ENCODE measurements around the gene PCGF2. TPM values are rescaled to one million over a fixed set of nuclear protein-coding genes. Genes with fewer than 3 reads are reported as not detected.

Gene PCGF2
- total RNA-seq, 1 donor from 2014 or later: 20.8 TPM

- Histone ChIP-seq H3K4me3 (ENCODE audit: low read depth, low read length) (no peak overlapping the region), H3K36me3 (ENCODE audit: control insufficient read depth, insufficient read depth, low read length) (peaks cover 6% of the 10 kb centered on the region), H3K27me3 (ENCODE audit: control insufficient read depth, insufficient read depth, low read length) (no peaks in the 10 kb centered on the region)
- no peak for DNase-seq (ENCODE audit: low read depth)
- no peak for TF ChIP-seq CTCF (IDR thresholded peaks at IDR 0.05; ENCODE audit: insufficient read depth, low read length, poor library complexity, severe bottlenecking)
Observed at GRCh38 chr17:38713456-38714075, 34.6 kb downstream of the PCGF2 start.

- Histone ChIP-seq H3K4me3 (ENCODE audit: low read depth, low read length) (no peak overlapping the region), H3K36me3 (ENCODE audit: control insufficient read depth, insufficient read depth, low read length) (peaks cover 4% of the 10 kb centered on the region), H3K27me3 (ENCODE audit: control insufficient read depth, insufficient read depth, low read length) (no peaks in the 10 kb centered on the region)
- DNase-seq (ENCODE audit: low read depth): no peak
- TF ChIP-seq CTCF (IDR thresholded peaks at IDR 0.05; ENCODE audit: insufficient read depth, low read length, poor library complexity, severe bottlenecking): no peak
Observed at GRCh38 chr17:38712593-38712992, 35.5 kb downstream of the PCGF2 start.

GRCh38 chr17:38711792-38712571 is 36.2 kb downstream of the PCGF2 start:
- H3K27me3 ChIP-seq (ENCODE audit: control insufficient read depth, insufficient read depth, low read length): no peaks in the 10 kb centered on the region
- no peak for TF ChIP-seq CTCF (IDR thresholded peaks at IDR 0.05; ENCODE audit: insufficient read depth, low read length, poor library complexity, severe bottlenecking)
- H3K4me3 ChIP-seq (ENCODE audit: low read depth, low read length): no peak overlapping the region
- peaks cover 5% of the 10 kb centered on the region for H3K36me3 ChIP-seq (ENCODE audit: control insufficient read depth, insufficient read depth, low read length)
- DNase-seq (ENCODE audit: low read depth): no peak

- H3K4me3 ChIP-seq (ENCODE audit: low read depth, low read length): no peak overlapping the region
- DNase-seq (ENCODE audit: low read depth): no peak
- TF ChIP-seq CTCF (IDR thresholded peaks at IDR 0.05; ENCODE audit: insufficient read depth, low read length, poor library complexity, severe bottlenecking): no peak
- peaks cover 5% of the 10 kb centered on the region for H3K36me3 ChIP-seq (ENCODE audit: control insufficient read depth, insufficient read depth, low read length)
- no peaks in the 10 kb centered on the region for H3K27me3 ChIP-seq (ENCODE audit: control insufficient read depth, insufficient read depth, low read length)
Observed at GRCh38 chr17:38710985-38711384, 37.2 kb downstream of the PCGF2 start.

GRCh38 chr17:38710604-38710962 is 37.6 kb downstream of the PCGF2 start:
- Histone ChIP-seq H3K4me3 (ENCODE audit: low read depth, low read length) (no peak overlapping the region), H3K27me3 (ENCODE audit: control insufficient read depth, insufficient read depth, low read length) (no peaks in the 10 kb centered on the region), H3K36me3 (ENCODE audit: control insufficient read depth, insufficient read depth, low read length) (peaks cover 5% of the 10 kb centered on the region)
- DNase-seq (ENCODE audit: low read depth): no peak
- no peak for TF ChIP-seq CTCF (IDR thresholded peaks at IDR 0.05; ENCODE audit: insufficient read depth, low read length, poor library complexity, severe bottlenecking)
